Fibroblast of the aortic adventitia (primary cell): ENCODE measurements around the gene MTX3. TPM values are rescaled to one million over a fixed set of nuclear protein-coding genes. Genes with fewer than 3 reads are reported as not detected.

Source experiments
- DNase-seq: peaks from one replicate; pipeline ENCODE4 v3.0.0-alpha.2; 2010; ENCODE audit warnings: low read depth
- H3K4me3 ChIP-seq: 2 replicates; pipeline ENCODE4 v1.5.1; 2011; ENCODE audit warnings: low read depth, mild to moderate bottlenecking, control low read depth, low read length, moderate library complexity
- total RNA-seq: library from RNA; depleted of rRNA; stranded (reverse); fragments of >200 nt; gene quantifications from 2 replicates; pipeline ENCODE4 v1.2.3, GENCODE V29; 2012; ENCODE audit warnings: low replicate concordance
- TF ChIP-seq, protein P1 (sequence below): IDR thresholded peaks from 2 replicates; pipeline ENCODE4 v1.5.1; 2011; ENCODE audit warnings: mild to moderate bottlenecking, low read length, control low read depth, inconsistent platforms; ENCODE audit not compliant: insufficient read depth

Gene MTX3
- 10.7 and 23.4 TPM in 2 replicates for total RNA-seq

DNA sequence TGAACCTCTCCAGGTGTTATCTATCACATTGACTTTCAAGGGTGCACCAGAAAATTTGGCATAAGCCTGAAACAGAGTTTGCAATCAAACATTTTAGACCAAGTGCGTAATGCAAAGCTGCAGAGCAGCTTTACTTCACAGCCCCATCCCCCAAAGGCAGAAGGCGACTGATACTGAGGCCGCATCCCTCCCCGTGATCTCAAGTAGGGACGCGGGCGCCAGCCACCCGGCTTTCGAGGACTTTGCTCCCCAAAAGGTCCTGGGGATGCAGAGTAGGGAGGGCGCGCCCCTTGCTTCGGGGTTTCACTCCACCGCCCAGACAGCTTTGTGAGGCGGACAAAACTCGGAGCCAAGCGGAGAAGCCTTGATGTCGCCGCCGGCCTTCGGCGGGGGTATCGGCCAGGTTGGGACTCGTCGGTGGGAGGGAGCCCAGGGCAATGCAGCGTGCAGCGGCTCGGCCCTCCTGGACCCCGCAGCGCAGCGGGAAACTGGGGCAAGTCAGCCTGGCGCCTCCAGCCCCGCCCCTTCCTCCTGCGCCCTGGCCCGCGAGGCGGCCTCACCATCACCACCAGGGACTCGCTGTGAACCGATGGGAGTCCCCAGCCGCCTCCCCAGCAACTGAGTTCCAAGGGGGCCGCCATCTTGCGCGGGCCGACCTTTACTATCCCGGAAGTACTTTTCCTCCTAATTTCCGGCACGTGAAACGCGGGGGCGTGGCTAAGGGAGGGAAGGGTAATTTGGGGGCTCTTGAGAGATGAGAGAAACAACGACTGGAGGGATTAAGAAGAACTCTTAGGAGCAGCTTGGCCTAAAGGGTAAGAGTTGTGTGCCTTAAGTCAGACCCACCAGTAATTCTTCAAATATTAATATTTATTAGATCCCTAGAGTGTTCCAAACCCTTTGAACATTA, at the start of gene MTX3:
Gene MTX3, minus strand, starts transcription at position 665 of the 910 bp plus-strand sequence. Its CDS starts 24 bp downstream, at position 641.
- TF ChIP-seq, protein P1, sequence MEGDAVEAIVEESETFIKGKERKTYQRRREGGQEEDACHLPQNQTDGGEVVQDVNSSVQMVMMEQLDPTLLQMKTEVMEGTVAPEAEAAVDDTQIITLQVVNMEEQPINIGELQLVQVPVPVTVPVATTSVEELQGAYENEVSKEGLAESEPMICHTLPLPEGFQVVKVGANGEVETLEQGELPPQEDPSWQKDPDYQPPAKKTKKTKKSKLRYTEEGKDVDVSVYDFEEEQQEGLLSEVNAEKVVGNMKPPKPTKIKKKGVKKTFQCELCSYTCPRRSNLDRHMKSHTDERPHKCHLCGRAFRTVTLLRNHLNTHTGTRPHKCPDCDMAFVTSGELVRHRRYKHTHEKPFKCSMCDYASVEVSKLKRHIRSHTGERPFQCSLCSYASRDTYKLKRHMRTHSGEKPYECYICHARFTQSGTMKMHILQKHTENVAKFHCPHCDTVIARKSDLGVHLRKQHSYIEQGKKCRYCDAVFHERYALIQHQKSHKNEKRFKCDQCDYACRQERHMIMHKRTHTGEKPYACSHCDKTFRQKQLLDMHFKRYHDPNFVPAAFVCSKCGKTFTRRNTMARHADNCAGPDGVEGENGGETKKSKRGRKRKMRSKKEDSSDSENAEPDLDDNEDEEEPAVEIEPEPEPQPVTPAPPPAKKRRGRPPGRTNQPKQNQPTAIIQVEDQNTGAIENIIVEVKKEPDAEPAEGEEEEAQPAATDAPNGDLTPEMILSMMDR = no peak
- H3K4me3 ChIP-seq = peak within 1 kb of the TSS; percentile 90

DNA sequence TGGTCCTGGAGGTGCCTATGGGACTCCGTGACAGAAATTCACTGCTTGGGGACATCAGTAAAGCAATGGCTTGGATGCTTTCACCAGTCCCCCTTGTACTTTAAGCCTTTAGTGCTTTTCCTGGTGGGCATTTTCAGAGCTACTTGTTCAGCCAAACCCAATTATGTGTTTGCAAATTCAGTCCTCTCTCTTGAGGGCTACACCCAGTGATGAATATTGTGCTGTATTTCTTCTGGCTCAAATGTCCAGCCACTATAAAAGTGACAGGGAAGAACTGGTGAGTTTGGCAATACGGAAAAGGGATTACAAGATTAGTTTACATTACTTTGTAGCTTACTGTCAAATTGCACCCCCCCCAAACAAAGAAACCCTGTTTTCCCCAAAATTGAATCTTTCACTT, 48.6 kb upstream of the MTX3 start:
- H3K4me3 ChIP-seq = no peak overlapping the region
- DNase-seq = no peak
- TF ChIP-seq, protein P1 = no peak

More for the DNA sequence above, at the start of gene MTX3:
- peak; percentile 77 for DNase-seq

GRCh38 chr5:80037366-80037765, 46.3 kb upstream of the MTX3 start:
- no peak for DNase-seq
- no peak overlapping the region for H3K4me3 ChIP-seq
- TF ChIP-seq, protein P1 = no peak

DNA sequence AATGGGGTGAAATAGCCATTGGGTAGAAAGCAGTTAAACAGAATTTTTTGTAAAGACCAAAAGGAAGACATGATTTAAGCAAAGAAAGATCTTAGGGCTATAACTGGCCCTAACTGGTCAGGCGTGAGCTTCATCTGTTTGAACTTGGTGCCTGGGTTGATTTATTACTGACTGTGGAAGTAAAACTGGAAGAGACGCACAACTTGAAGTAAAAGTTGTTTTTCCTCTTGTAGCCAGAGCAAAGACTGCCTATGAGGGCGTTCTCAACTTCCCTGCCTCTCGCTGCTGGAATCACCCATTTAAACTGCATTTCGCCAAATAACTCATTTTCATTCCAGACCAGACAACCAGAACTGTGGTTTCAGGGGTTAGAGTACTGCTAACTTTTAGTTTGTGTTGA, 45.6 kb upstream of the MTX3 start:
- DNase-seq = no peak
- no peak overlapping the region for H3K4me3 ChIP-seq
- TF ChIP-seq, protein P1 = no peak

DNA sequence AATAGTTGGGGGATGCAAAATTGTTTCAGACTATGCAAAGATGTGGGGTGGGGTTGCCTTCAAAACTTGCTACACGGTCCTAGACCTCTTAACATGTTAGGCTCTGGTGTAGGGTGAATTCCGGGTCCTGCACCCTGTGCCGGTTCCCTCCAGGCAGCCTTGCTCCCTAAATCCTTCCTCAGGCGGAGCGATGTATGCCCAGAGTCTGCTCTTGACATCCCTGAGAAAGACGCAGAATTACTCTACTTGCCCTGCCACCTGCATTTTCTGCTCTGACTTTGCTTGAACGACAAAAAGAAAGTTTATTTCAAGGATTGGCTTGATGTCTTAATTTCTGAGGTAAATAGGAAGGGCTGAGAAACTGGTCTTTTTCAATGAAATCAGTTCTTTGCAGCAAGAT, 44.8 kb upstream of the MTX3 start:
- no peak overlapping the region for H3K4me3 ChIP-seq
- DNase-seq = no peak
- TF ChIP-seq, protein P1 = no peak

- DNase-seq = no peak
- TF ChIP-seq, protein P1 = no peak
- H3K4me3 ChIP-seq = no peak within 1 kb of the TSS
Measured at GRCh38 chr5:80034962-80035821, 44.1 kb upstream of the MTX3 start, which contains the start of gene THBS4. Gene THBS4 (plus strand): TSS chr5:80035348. CDS start chr5:80035538, 190 bp downstream.
